H1 (cell line): ENCODE measurements around the gene INPP4B. TPM values are rescaled to one million over a fixed set of nuclear protein-coding genes. Genes with fewer than 3 reads are reported as not detected.

Source experiments
- CTCF ChIA-PET: fragments of 300-600 bp; sonication (Branson Sonifier 250); formaldehyde crosslinking; loops from one replicate; lab custom pipeline; 2021; ENCODE audit not compliant: partially characterized antibody; lab: Charles Lee
- POLR2A ChIA-PET: fragments of 300-600 bp; sonication (Branson Sonifier 250); formaldehyde crosslinking; loops from one replicate; lab custom pipeline; 2021; ENCODE audit warnings: inconsistent platforms; ENCODE audit not compliant: partially characterized antibody; lab: Charles Lee
- DNase-seq, 2 experiments: peaks; one replicate each; pipeline versions ENCODE4 v3.0.0 to v3.0.0-alpha.2; 2010 to 2022; ENCODE audit warnings: low spot score in 2 of 2, low read depth in 1 of 2, mixed read lengths in 1 of 2
- FAIRE-seq: peaks from 2 replicates; lab custom pipeline; 2011; peaks lifted over from hg19 to GRCh38; lab: Jason Lieb, UNC
- H2AFZ ChIP-seq: 2 replicates; pipeline ENCODE4 v1.8.1; 2012; ENCODE audit warnings: low read length, inconsistent platforms
- H2AK5ac ChIP-seq: 2 replicates; pipeline ENCODE4 v1.6.1; 2013; ENCODE audit warnings: low read depth, low read length
- H2BK120ac ChIP-seq: replicated peaks from 2 replicates; pipeline ENCODE3; 2013; ENCODE audit warnings: low read depth, low read length, inconsistent platforms
- H2BK12ac ChIP-seq: 2 replicates; pipeline ENCODE4 v1.6.1; 2013; ENCODE audit warnings: low read depth, low read length
- H2BK15ac ChIP-seq: 2 replicates; pipeline ENCODE4 v1.6.1; 2013; ENCODE audit warnings: low read length
- H2BK20ac ChIP-seq: 2 replicates; pipeline ENCODE4 v1.6.1; 2013; ENCODE audit warnings: low read length
- H2BK5ac ChIP-seq: 2 replicates; pipeline ENCODE4 v1.6.1; 2013; ENCODE audit warnings: low read depth, low read length
- H3K14ac ChIP-seq: 2 replicates; pipeline ENCODE4 v1.6.1; 2013; ENCODE audit warnings: inconsistent platforms; ENCODE audit not compliant: insufficient read length
- H3K18ac ChIP-seq: 2 replicates; pipeline ENCODE4 v1.6.1; 2013; ENCODE audit warnings: low read length; ENCODE audit errors: extremely low read depth
- H3K23ac ChIP-seq: 2 replicates; pipeline ENCODE4 v1.6.1; 2013; ENCODE audit warnings: inconsistent platforms; ENCODE audit not compliant: insufficient read length
- H3K23me2 ChIP-seq: 2 replicates; pipeline ENCODE4 v1.6.1; 2013; ENCODE audit warnings: low read depth, low read length
- H3K27ac ChIP-seq: 2 replicates; pipeline ENCODE4 v1.6.1; 2011; ENCODE audit warnings: low read depth, low read length, inconsistent platforms
- H3K27me3 ChIP-seq, 4 experiments: replicated peaks in 1 of 4; 1 replicate in 1 of 4; 2 replicates in 3 of 4; pipeline versions ENCODE4 v1.6.1 to v1.8.1; 2011 to 2013; ENCODE audit warnings: low read length in 3 of 4, mild to moderate bottlenecking in 3 of 4, inconsistent platforms in 2 of 4, mixed read lengths in 2 of 4, moderate library complexity in 1 of 4; ENCODE audit not compliant: control insufficient read depth in 3 of 4, insufficient read depth in 3 of 4; ENCODE audit errors: extremely low read depth in 1 of 4
- H3K36me3 ChIP-seq, 4 experiments: 2 replicates each; pipeline versions ENCODE4 v1.6.1 to v1.8.1; 2011 to 2013; ENCODE audit warnings: mild to moderate bottlenecking in 4 of 4, low read length in 3 of 4, moderate library complexity in 2 of 4, control low read depth in 1 of 4, inconsistent platforms in 1 of 4; ENCODE audit not compliant: insufficient read depth in 4 of 4, control insufficient read depth in 2 of 4
- H3K4ac ChIP-seq: replicated peaks from 2 replicates; pipeline ENCODE3; 2013; ENCODE audit warnings: low read length, low read depth, mixed read lengths, inconsistent platforms; ENCODE audit not compliant: insufficient read length
- H3K4me1 ChIP-seq, 4 experiments: replicated peaks in 1 of 4; 1 replicate in 1 of 4; 2 replicates in 3 of 4; pipeline versions ENCODE4 v1.6.1 to v1.8.1; 2011 to 2013; ENCODE audit warnings: low read length in 3 of 4, inconsistent platforms in 2 of 4, mixed read lengths in 1 of 4; ENCODE audit not compliant: insufficient read depth in 4 of 4, control insufficient read depth in 3 of 4
- H3K4me2 ChIP-seq, 2 experiments: 2 replicates each; pipeline versions ENCODE4 v1.6.1 to v1.8.1; 2011 to 2013; ENCODE audit warnings: low read depth in 2 of 2, low read length in 2 of 2, control low read depth in 1 of 2, inconsistent platforms in 1 of 2, mild to moderate bottlenecking in 1 of 2; ENCODE audit not compliant: insufficient read depth in 1 of 2
- H3K4me3 ChIP-seq, 4 experiments: fragments of 200-600, 300-600 bp in 1 of 4; sonication (generic), shearing (Covaris generic), sonication (Bioruptor Twin) in 1 of 4; 2 replicates each; pipeline versions ENCODE4 v1.5.1 to v1.8.1; 2011 to 2016; ENCODE audit warnings: low read length in 4 of 4, low read depth in 3 of 4, control low read depth in 2 of 4, inconsistent platforms in 2 of 4, mild to moderate bottlenecking in 2 of 4, mixed read lengths in 1 of 4, moderate library complexity in 1 of 4; ENCODE audit not compliant: insufficient read depth in 2 of 4; ENCODE audit errors: extremely low read depth in 1 of 4
- H3K56ac ChIP-seq: replicated peaks from 2 replicates; pipeline ENCODE3; 2013; ENCODE audit warnings: low read depth, mild to moderate bottlenecking, mixed read lengths, low read length, inconsistent platforms; ENCODE audit not compliant: insufficient read length
- H3K79me1 ChIP-seq: 2 replicates; pipeline ENCODE4 v1.6.1; 2013; ENCODE audit warnings: low read depth, low read length, control low read depth
- H3K79me2 ChIP-seq, 2 experiments: 2 replicates each; pipeline versions ENCODE4 v1.6.1 to v1.8.1; 2012 to 2013; ENCODE audit warnings: low read length in 2 of 2, mild to moderate bottlenecking in 2 of 2, inconsistent platforms in 1 of 2; ENCODE audit not compliant: insufficient read depth in 2 of 2, control insufficient read depth in 1 of 2
- H3K9ac ChIP-seq, 4 experiments: replicated peaks in 1 of 4; 1 replicate in 1 of 4; 2 replicates in 3 of 4; pipeline versions ENCODE4 v1.6.1 to v1.8.1; 2011 to 2013; ENCODE audit warnings: low read depth in 3 of 4, low read length in 3 of 4, control low read depth in 2 of 4, mild to moderate bottlenecking in 2 of 4, moderate library complexity in 2 of 4, inconsistent platforms in 1 of 4; ENCODE audit errors: extremely low read depth in 1 of 4
- H3K9me3 ChIP-seq, 2 experiments: 2 replicates each; pipeline versions ENCODE4 v1.6.1 to v1.8.1; 2012 to 2013; ENCODE audit warnings: mild to moderate bottlenecking in 2 of 2, moderate library complexity in 2 of 2, control low read depth in 1 of 2, inconsistent platforms in 1 of 2, low read depth in 1 of 2, low read length in 1 of 2, mixed read lengths in 1 of 2; ENCODE audit not compliant: insufficient read depth in 2 of 2
- H4K20me1 ChIP-seq, 2 experiments: replicated peaks in 1 of 2; 2 replicates each; pipeline versions ENCODE3 to v1.8.1; 2011 to 2013; ENCODE audit warnings: inconsistent platforms in 2 of 2, low read length in 2 of 2, mild to moderate bottlenecking in 1 of 2; ENCODE audit not compliant: insufficient read depth in 2 of 2, control insufficient read depth in 1 of 2
- H4K5ac ChIP-seq: 2 replicates; pipeline ENCODE4 v1.6.1; 2013; ENCODE audit warnings: low read length, low read depth, mixed read lengths, inconsistent platforms; ENCODE audit not compliant: insufficient read length
- H4K8ac ChIP-seq: 2 replicates; pipeline ENCODE4 v1.8.0; 2013; ENCODE audit warnings: mild to moderate bottlenecking, moderate library complexity, low read length, inconsistent platforms; ENCODE audit not compliant: insufficient read depth; ENCODE audit errors: extremely low read depth
- H4K91ac ChIP-seq: replicated peaks from 2 replicates; pipeline ENCODE3; 2013; ENCODE audit warnings: low read length, mixed read lengths, inconsistent platforms; ENCODE audit not compliant: insufficient read length
- CBX8 ChIP-seq: fragments of 300-800, 300-1000 bp; sonication (generic); IDR thresholded peaks from 2 replicates; pipeline ENCODE4 v1.7.1; 2016; ENCODE audit warnings: low read depth, low read length, borderline replicate concordance
- CHD1 ChIP-seq: IDR thresholded peaks from 2 replicates; pipeline ENCODE4 v1.6.1; 2012; ENCODE audit warnings: low read depth, low read length, improper control_type of control experiment
- EP300 ChIP-seq, 2 experiments: IDR thresholded peaks; 1 replicate in 1 of 2; 2 replicates in 1 of 2; pipeline ENCODE4 v1.6.1; 2011 to 2012; ENCODE audit warnings: low read depth in 2 of 2, low read length in 2 of 2, mild to moderate bottlenecking in 2 of 2, borderline replicate concordance in 1 of 2, inconsistent platforms in 1 of 2, moderate library complexity in 1 of 2
- GABPA ChIP-seq: IDR thresholded peaks from 2 replicates; pipeline ENCODE4 v1.6.1; 2011; ENCODE audit warnings: mild to moderate bottlenecking, low read length, moderate library complexity, borderline replicate concordance; ENCODE audit not compliant: insufficient read depth
- NRF1 ChIP-seq: IDR thresholded peaks from 2 replicates; pipeline ENCODE4 v1.6.1; 2011; ENCODE audit warnings: mild to moderate bottlenecking, low read depth, low read length, improper control_type of control experiment
- USF2 ChIP-seq: IDR thresholded peaks from 2 replicates; pipeline ENCODE4 v1.6.1; 2011; ENCODE audit warnings: low read length, improper control_type of control experiment
- WGBS, 2 experiments: shearing (Covaris generic) in 1 of 2; methylation state at CpG; one replicate each; pipeline versions ENCODE4 v1.1.6 to v1.1.7; 2013 to 2015; ENCODE audit warnings: low lambda C conversion rate in 2 of 2, mixed read lengths in 2 of 2, inconsistent platforms in 1 of 2, low coverage in 1 of 2, missing lambda C conversion rate in 1 of 2; ENCODE audit not compliant: insufficient replicate concordance in 2 of 2, insufficient coverage in 1 of 2, insufficient read length in 1 of 2; ENCODE audit errors: extremely low coverage in 1 of 2, missing lambda C conversion rate in 1 of 2; 5-methylcytosine and 5-hydroxymethylcytosine counted together
- polyA plus RNA-seq, 7 experiments: library from polyadenylated mRNA; depleted of rRNA in 3 of 7; stranded (reverse) in 5 of 7; unstranded in 2 of 7; fragments of >200 nt in 5 of 7; fragments of 200-250 nt in 2 of 7; gene quantifications; 1 replicate in 5 of 7; 2 replicates in 1 of 7; 4 replicates in 1 of 7; pipeline versions ENCODE4 v1.2.1 to v1.2.3, GENCODE V29; 2011 to 2013; ENCODE audit warnings: missing spikeins in 2 of 7, mixed read lengths in 2 of 7
- total RNA-seq: library from RNA; stranded (reverse); fragmentation: NEBNext Ultra II Directional; extraction: Animal tissue kit (Norgen Biotek cat#: 25700); gene quantifications from 2 replicates; pipeline ENCODE4 v1.2.1, GENCODE V29; 2021

INPP4B gene
- total and polyA plus RNA-seq, 2 of the 8 experiments (the other 6 are each of a cell fraction or from before 2014, with no cell fraction given), result 0.11 to 0.54 TPM

- no peak overlapping the region for H3K27ac ChIP-seq
- FAIRE-seq (no peak), DNase-seq (no peak)
- H3K4me2 ChIP-seq, result no peak overlapping the region
- peaks cover 0 to 3% (median 1%) of the 10 kb centered on the region in 4 experiments; a peak in 1 of 7 replicates for H3K4me1 ChIP-seq
- no peaks in the 10 kb centered on the region for H3K79me1 ChIP-seq
- no peaks in the 10 kb centered on the region; the same call in 1 of the 2 replicates for H3K23me2 ChIP-seq
- no peak overlapping the region for H3K14ac ChIP-seq
- H2AFZ ChIP-seq, result no peak overlapping the region
- no peak overlapping the region for H3K9ac ChIP-seq
- H3K23ac ChIP-seq, result no peak overlapping the region
- CTCF ChIA-PET, result no interaction called here
- no peak overlapping the region for H2BK15ac ChIP-seq
- no peaks in the 10 kb centered on the region for H3K36me3 ChIP-seq
- H3K18ac ChIP-seq, result no peak overlapping the region
- WGBS, 2 experiments, result 78% methylated on average over 1 of the region's 1 CpG; no CpG with 5 or more reads in 1 of the 2 experiments
- H4K20me1 ChIP-seq, result no peaks in the 10 kb centered on the region
- POLR2A ChIA-PET, result no interaction called here
- TF ChIP-seq CHD1 (no peak), CBX8 (no peak), USF2 (no peak), NRF1 (no peak), GABPA (no peak), EP300 (IDR thresholded peaks at IDR 0.05; ENCODE audit: borderline replicate concordance in 1 of 2, low read depth in 2 of 2, low read length in 2 of 2) (no peak)
- H3K4ac ChIP-seq, result no peak overlapping the region
- H3K4me3 ChIP-seq, result no peak overlapping the region
- no peak overlapping the region for H2BK20ac ChIP-seq
- H3K79me2 ChIP-seq, result no peaks in the 10 kb centered on the region
- no peak overlapping the region for H3K56ac ChIP-seq
- H4K8ac ChIP-seq, result no peak overlapping the region
- no peaks in the 10 kb centered on the region for H3K27me3 ChIP-seq
- H2AK5ac ChIP-seq, result no peak overlapping the region
- H4K5ac ChIP-seq, result no peak overlapping the region
- H4K91ac ChIP-seq, result no peak overlapping the region
- no peak overlapping the region for H2BK120ac ChIP-seq
- no peaks in the 10 kb centered on the region for H3K9me3 ChIP-seq
- H2BK12ac ChIP-seq, result no peak overlapping the region
- no peak overlapping the region for H2BK5ac ChIP-seq
Measured at GRCh38 chr4:142360657-142361056, 485.4 kb downstream of the INPP4B start.
